CD4-positive, alpha-beta T cell (primary cell): Measurements from ENCODE around the gene KNDC1. TPM values are rescaled to one million over a fixed set of nuclear protein-coding genes. Genes with fewer than 3 reads are reported as not detected.

Experiments
- ATAC-seq: fragments of 200-7000 bp; cut with Tn5 transposase; one replicate; pipeline ENCODE4 v1.10.0; 2022; ENCODE audit warnings: mild to moderate bottlenecking; ENCODE audit not compliant: poor library complexity
- CTCF ChIA-PET: fragments of 350-600 bp; sonication (Branson Sonifier 250); formaldehyde crosslinking; loops from one replicate; lab custom pipeline; 2021; ENCODE audit warnings: antibody characterized with exemption, inconsistent platforms; lab: Charles Lee
- POLR2A ChIA-PET: fragments of 350-600 bp; sonication (Branson Sonifier 250); formaldehyde crosslinking; loops from one replicate; lab custom pipeline; 2021; ENCODE audit warnings: antibody characterized with exemption, inconsistent platforms; lab: Charles Lee
- DNase-seq, 14 experiments: peaks; one replicate each; pipeline ENCODE4 v3.0.0-alpha.2; 2013 to 2020; ENCODE audit warnings: mixed read lengths in 2 of 14
- H3K27ac ChIP-seq, 2 donors: one replicate each; pipeline versions ENCODE4 v1.5.1 to v1.7.0; 2013; ENCODE audit warnings: low read length in 2 of 2, low read depth in 1 of 2, mild to moderate bottlenecking in 1 of 2
- H3K27me3 ChIP-seq, 2 experiments: 1 replicate in 1 of 2; 2 replicates in 1 of 2; pipeline versions ENCODE4 v1.6.1 to v1.7.0; 2013; ENCODE audit warnings: low read length in 2 of 2, control low read depth in 1 of 2, mild to moderate bottlenecking in 1 of 2, moderate library complexity in 1 of 2; ENCODE audit not compliant: insufficient read depth in 2 of 2, control insufficient read depth in 1 of 2
- H3K36me3 ChIP-seq: one replicate; pipeline ENCODE4 v1.6.1; 2013; ENCODE audit warnings: low read length, control low read depth; ENCODE audit not compliant: insufficient read depth
- H3K4me1 ChIP-seq: one replicate; pipeline ENCODE4 v1.6.1; 2013; ENCODE audit warnings: low read length, control low read depth; ENCODE audit not compliant: insufficient read depth
- H3K4me3 ChIP-seq: one replicate; pipeline ENCODE4 v1.5.1; 2013; ENCODE audit warnings: mild to moderate bottlenecking, low read length, moderate library complexity
- H3K9me3 ChIP-seq, 2 experiments: 1 replicate in 1 of 2; 2 replicates in 1 of 2; pipeline versions ENCODE4 v1.6.1 to v1.7.0; 2013; ENCODE audit warnings: low read length in 2 of 2, mild to moderate bottlenecking in 2 of 2, control low read depth in 1 of 2, moderate library complexity in 1 of 2; ENCODE audit not compliant: control insufficient read depth in 1 of 2, insufficient read depth in 1 of 2
- H3K27ac Mint-ChIP-seq: one replicate; pipeline ENCODE4 v1.8.0; 2020; ENCODE audit warnings: mixed read lengths
- H3K27me3 Mint-ChIP-seq: one replicate; pipeline ENCODE4 v1.8.0; 2021; ENCODE audit warnings: mixed read lengths
- H3K36me3 Mint-ChIP-seq: one replicate; pipeline ENCODE4 v1.8.0; 2021; ENCODE audit warnings: low read depth, mixed read lengths
- H3K4me1 Mint-ChIP-seq: one replicate; pipeline ENCODE4 v1.8.0; 2021; ENCODE audit warnings: low read depth, mixed read lengths
- H3K4me3 Mint-ChIP-seq: one replicate; pipeline ENCODE4 v1.8.0; 2020; ENCODE audit warnings: mild to moderate bottlenecking, mixed read lengths
- H3K9me3 Mint-ChIP-seq: one replicate; pipeline ENCODE4 v1.8.0; 2020; ENCODE audit warnings: mixed read lengths
- CTCF ChIP-seq: fragments of 200-600 bp; IDR thresholded peaks from one replicate; pipeline ENCODE4 v1.8.0; 2022; ENCODE audit warnings: antibody characterized with exemption, mild to moderate bottlenecking
- intact Hi-C, 2 experiments: fragments of 100-400 bp; cut with DNase I in 1 of 2; cut with micrococcal nuclease in 1 of 2; formaldehyde crosslinking; loops; one replicate each; pipeline versions ENCODE4 v1.15.1 to v1.9.0; 2023 to 2025; cut with DNase I, micrococcal nuclease
- total RNA-seq, 174 experiments: library from RNA in 2 of 174; stranded (reverse) in 2 of 174; gene quantifications; one replicate each; pipeline ENCODE4 v1.2.3 and lab custom pipeline; 2021 to 2026

KNDC1 gene
- total RNA-seq, 2 experiments from 2014 or later, result not detected

DNA sequence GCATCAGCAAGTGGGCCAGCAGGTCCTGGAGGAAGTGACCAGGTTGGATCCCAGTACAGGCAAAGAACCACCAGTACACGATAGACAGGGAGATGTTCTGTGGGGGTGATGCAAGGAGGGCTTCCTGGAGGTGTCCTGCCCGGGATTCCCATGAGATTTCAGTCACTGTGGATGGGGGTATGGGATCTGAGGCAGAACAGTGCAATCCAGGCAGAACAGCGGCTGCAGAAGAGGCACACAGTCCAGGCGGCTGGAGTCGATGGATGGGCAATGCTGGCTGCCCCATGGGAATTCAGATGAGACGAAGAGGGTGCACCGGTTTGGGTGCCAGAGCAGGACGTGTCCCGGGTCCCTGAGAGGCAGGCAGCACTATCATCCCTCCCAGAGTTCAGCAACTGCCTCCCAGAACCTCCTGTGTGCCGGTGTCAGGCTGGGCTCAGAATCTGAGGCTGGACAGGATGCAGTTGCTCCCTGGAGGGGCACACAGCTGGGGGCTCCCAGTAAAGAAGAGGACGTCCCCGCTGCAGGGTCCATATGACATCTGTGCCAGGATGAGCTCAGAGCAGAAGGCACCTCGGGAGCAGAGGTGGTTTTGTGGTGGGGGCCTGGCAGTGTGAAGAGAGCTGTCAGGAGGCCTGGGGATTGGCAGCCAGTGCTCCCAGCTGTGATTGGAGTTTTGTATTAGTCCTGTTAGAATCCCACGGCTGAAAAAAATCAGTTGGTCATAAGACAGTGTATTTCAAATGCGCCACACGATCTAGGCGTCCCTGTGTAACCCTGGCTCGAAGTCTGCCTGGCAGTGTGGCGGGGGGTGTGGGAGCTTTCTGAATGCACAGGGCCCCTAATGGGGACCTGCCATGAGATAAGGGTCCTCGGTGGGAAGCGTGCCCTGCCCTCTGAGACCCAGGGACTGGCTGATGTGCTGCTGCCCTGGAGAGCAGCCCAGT is 3.2 kb downstream of the KNDC1 start:
- Mint-ChIP-seq H3K27me3 (peaks cover 29% of the 10 kb centered on the region), H3K9me3 (no peaks in the 10 kb centered on the region)
- intact Hi-C loops, result no loop called here

GRCh38 chr10:133163889-133164815 is 4.1 kb downstream of the KNDC1 start:
- no peak overlapping the region for H3K27ac ChIP-seq
- no peaks in the 10 kb centered on the region for H3K36me3 Mint-ChIP-seq
- DNase-seq, result peak in 1 of 14 experiments; percentile 8
- H3K4me3 ChIP-seq, result no peak overlapping the region
- H3K9me3 ChIP-seq, result peaks cover 0 to 20% of the 10 kb centered on the region in 2 experiments
- POLR2A ChIA-PET, result no interaction called here
- peaks cover 16 to 24% of the 10 kb centered on the region in 2 experiments for H3K27me3 ChIP-seq
- intact Hi-C loops, result no loop called here
- H3K4me3 Mint-ChIP-seq, result no peak overlapping the region
- H3K36me3 ChIP-seq, result no peaks in the 10 kb centered on the region
- CTCF ChIA-PET, result no interaction called here
- H3K27ac Mint-ChIP-seq, result no peak overlapping the region
- no peak for ATAC-seq
- no peaks in the 10 kb centered on the region for H3K9me3 Mint-ChIP-seq
- TF ChIP-seq CTCF, result no peak
- H3K4me1 Mint-ChIP-seq, result no peaks in the 10 kb centered on the region
- peaks cover 29% of the 10 kb centered on the region for H3K27me3 Mint-ChIP-seq
- H3K4me1 ChIP-seq, result peaks cover 13% of the 10 kb centered on the region

More for the DNA sequence above, 3.2 kb downstream of the KNDC1 start:
- ATAC-seq (no peak), DNase-seq (peak in 1 of 14 experiments; percentile 1)
- H3K4me3 Mint-ChIP-seq, result no peak overlapping the region
- TF ChIP-seq CTCF, result no peak
- H3K4me3 ChIP-seq, result no peak overlapping the region
- H3K27me3 ChIP-seq, result peaks cover 21 to 31% of the 10 kb centered on the region in 2 experiments
- no peak overlapping the region for H3K27ac ChIP-seq
- ChIA-PET CTCF (no interaction called here), POLR2A (no interaction called here)
- H3K27ac Mint-ChIP-seq, result no peak overlapping the region
- H3K9me3 ChIP-seq, result peaks cover 0 to 18% of the 10 kb centered on the region in 2 experiments
- no peaks in the 10 kb centered on the region for H3K4me1 Mint-ChIP-seq
- H3K36me3 ChIP-seq, result no peaks in the 10 kb centered on the region
- H3K4me1 ChIP-seq, result peaks cover 13% of the 10 kb centered on the region
- H3K36me3 Mint-ChIP-seq, result no peaks in the 10 kb centered on the region

DNA sequence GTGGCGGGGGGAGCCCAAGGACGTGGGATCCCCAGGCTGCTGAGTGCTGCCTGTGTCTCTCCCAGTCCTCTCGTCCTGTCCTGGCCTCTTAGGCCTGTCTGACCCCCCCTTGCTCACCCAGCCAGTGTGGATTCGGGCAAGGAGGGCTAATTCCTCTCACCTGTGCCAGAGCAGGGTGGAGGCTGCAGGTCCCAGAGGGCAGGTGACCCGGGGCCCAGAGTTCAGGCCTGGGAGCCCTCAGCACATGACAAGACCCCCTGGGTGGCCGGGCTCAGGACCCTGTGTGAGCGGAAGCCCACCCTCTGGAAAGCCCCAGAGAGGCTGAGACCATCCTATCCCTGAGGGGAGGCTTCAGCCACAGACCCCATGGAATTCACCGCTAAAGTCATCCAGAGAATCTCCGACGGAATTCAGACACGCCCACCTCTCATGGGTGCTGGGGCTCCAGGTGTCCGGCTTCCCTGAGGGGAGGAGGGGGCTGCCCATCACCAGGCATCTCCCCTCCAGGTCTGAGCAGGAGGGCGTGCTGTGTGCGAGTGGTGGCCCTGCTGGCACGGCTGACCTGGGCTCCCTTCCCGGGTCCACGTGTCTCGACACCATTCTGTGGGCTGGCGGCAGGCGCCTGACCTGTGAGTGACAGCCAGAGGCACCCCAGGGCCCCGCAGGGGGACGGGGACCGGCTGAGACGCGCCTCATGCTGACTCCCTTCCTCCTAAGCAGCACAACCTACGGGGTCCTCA is 5.0 kb downstream of the KNDC1 start:
- Mint-ChIP-seq H3K27me3 (peaks cover 29% of the 10 kb centered on the region), H3K9me3 (no peaks in the 10 kb centered on the region), H3K27ac (no peak overlapping the region), H3K36me3 (no peaks in the 10 kb centered on the region), H3K4me1 (no peaks in the 10 kb centered on the region), H3K4me3 (no peak overlapping the region)
- no peak overlapping the region for H3K4me3 ChIP-seq
- H3K27ac ChIP-seq, result no peak overlapping the region
- H3K9me3 ChIP-seq, result peaks cover 0 to 28% of the 10 kb centered on the region in 2 experiments
- intact Hi-C loops, result no loop called here
- ATAC-seq (no peak), DNase-seq (peak in 1 of 14 experiments; percentile 12)
- H3K4me1 ChIP-seq, result peaks cover 13% of the 10 kb centered on the region
- no peaks in the 10 kb centered on the region for H3K36me3 ChIP-seq
- ChIA-PET POLR2A (no interaction called here), CTCF (no interaction called here)
- peaks cover 11 to 19% of the 10 kb centered on the region in 2 experiments for H3K27me3 ChIP-seq
- TF ChIP-seq CTCF, result no peak
